HL-60 (cell line): ENCODE measurements around the gene ARPC1B.

Source experiments
- CTCF ChIP-seq: IDR thresholded peaks from one replicate; pipeline ENCODE4 v1.5.1; 2011; ENCODE audit warnings: low read length, control low read depth, inconsistent platforms; ENCODE audit not compliant: insufficient read depth
- GABPA ChIP-seq: IDR thresholded peaks from 2 replicates; pipeline ENCODE4 v1.6.1; 2012; ENCODE audit warnings: low read depth
- POLR2AphosphoS5 ChIP-seq: IDR thresholded peaks from 2 replicates; pipeline ENCODE4 v1.6.1; 2012; ENCODE audit warnings: low read depth
- SPI1 ChIP-seq: IDR thresholded peaks from 2 replicates; pipeline ENCODE4 v1.6.1; 2012; ENCODE audit warnings: low read depth, mild to moderate bottlenecking, borderline replicate concordance
- TF ChIP-seq, protein P1 (sequence below): IDR thresholded peaks from 2 replicates; pipeline ENCODE4 v1.6.1; 2012; ENCODE audit warnings: low read depth; ENCODE audit not compliant: insufficient replicate concordance

DNA sequence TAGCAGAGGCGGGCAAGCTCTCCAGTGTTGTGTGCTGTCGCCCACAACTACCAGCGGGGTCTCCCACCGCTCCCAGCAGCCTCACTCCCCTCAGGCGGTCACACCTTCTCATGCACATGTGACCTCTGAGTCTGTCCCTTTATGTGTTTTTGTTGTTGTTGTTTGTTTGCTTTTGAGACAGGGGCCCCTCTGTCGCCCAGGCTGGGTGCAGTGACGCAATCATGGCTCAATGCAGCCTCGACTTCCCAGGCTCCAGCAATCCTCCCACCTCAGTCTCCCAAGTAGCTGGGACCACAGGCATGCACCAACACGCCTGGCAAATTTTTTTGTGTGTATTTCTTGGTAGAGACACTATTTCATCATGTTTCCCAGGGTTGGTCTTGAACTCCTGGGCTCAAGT is 65.7 kb downstream of the ARPC1B start:
- TF ChIP-seq CTCF (no peak), POLR2AphosphoS5 (no peak), GABPA (no peak), SPI1 (no peak)
- TF ChIP-seq, protein P1, sequence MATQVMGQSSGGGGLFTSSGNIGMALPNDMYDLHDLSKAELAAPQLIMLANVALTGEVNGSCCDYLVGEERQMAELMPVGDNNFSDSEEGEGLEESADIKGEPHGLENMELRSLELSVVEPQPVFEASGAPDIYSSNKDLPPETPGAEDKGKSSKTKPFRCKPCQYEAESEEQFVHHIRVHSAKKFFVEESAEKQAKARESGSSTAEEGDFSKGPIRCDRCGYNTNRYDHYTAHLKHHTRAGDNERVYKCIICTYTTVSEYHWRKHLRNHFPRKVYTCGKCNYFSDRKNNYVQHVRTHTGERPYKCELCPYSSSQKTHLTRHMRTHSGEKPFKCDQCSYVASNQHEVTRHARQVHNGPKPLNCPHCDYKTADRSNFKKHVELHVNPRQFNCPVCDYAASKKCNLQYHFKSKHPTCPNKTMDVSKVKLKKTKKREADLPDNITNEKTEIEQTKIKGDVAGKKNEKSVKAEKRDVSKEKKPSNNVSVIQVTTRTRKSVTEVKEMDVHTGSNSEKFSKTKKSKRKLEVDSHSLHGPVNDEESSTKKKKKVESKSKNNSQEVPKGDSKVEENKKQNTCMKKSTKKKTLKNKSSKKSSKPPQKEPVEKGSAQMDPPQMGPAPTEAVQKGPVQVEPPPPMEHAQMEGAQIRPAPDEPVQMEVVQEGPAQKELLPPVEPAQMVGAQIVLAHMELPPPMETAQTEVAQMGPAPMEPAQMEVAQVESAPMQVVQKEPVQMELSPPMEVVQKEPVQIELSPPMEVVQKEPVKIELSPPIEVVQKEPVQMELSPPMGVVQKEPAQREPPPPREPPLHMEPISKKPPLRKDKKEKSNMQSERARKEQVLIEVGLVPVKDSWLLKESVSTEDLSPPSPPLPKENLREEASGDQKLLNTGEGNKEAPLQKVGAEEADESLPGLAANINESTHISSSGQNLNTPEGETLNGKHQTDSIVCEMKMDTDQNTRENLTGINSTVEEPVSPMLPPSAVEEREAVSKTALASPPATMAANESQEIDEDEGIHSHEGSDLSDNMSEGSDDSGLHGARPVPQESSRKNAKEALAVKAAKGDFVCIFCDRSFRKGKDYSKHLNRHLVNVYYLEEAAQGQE: no peak
